ENCODE results near the gene FAU. TPM values are rescaled to one million over a fixed set of nuclear protein-coding genes. Genes with fewer than 3 reads are reported as not detected.

Gene FAU
- total and polyA plus RNA-seq, 9 of the 15 experiments (the other 6 are each of a cell fraction or from before 2014, with no cell fraction given): 433 to 1,827 (median 942) TPM

GRCh38 chr11:65135633-65136145, 13.8 kb upstream of the FAU start:
- Histone ChIP-seq H3K9ac (ENCODE audit: insufficient read depth in 1 of 2, low read depth in 2 of 2, low read length in 2 of 2) (peak overlapping the region; percentile 98 to 99), H3K27ac (ENCODE audit: extremely low read depth, low read depth, low read length) (peak overlapping the region; percentile 98), H3K4me3 (peak overlapping the region; percentile 96), H4K20me1 (replicated peaks; ENCODE audit: control insufficient read depth, insufficient read depth, low read length) (peaks cover 7% of the 10 kb centered on the region; the same call in 1 of the 2 replicates), H3K36me3 (ENCODE audit: control insufficient read depth, insufficient read depth, low read length) (peaks cover 25% of the 10 kb centered on the region), H3K9me3 (replicated peaks; ENCODE audit: control insufficient read depth, insufficient read depth, low read depth, low read length) (no peaks in the 10 kb centered on the region), H2AFZ (ENCODE audit: low read depth, low read length) (peak overlapping the region; percentile 94), H3K79me2 (ENCODE audit: control insufficient read depth, insufficient read depth, low read length) (peaks cover 41% of the 10 kb centered on the region), H3K4me1 (replicated peaks in 1 of 2; ENCODE audit: control insufficient read depth in 2 of 2, insufficient read depth in 2 of 2, low read length in 2 of 2) (peaks cover 21 to 44% of the 10 kb centered on the region in 2 experiments; a peak in 4 of 5 replicates), H3K27me3 (ENCODE audit: control insufficient read depth in 2 of 2, insufficient read depth in 2 of 2, low read length in 2 of 2) (no peaks in the 10 kb centered on the region; a peak in 1 of 5 replicates), H3K4me2 (ENCODE audit: insufficient read depth, low read length) (peak overlapping the region; percentile 98), H3K9me1 (ENCODE audit: control insufficient read depth, insufficient read depth, low read length) (peaks cover 4% of the 10 kb centered on the region)
- TF ChIP-seq ZBTB2 (IDR thresholded peaks at IDR 0.05) (no peak), E2F4 (CRISPR knock-in tag; IDR thresholded peaks at IDR 0.05; ENCODE audit: low read depth) (0 out of 2 replicates have a peak, but pooled peaks have one; percentile 13), USF1 (CRISPR knock-in tag; IDR thresholded peaks at IDR 0.05) (0 out of 2 replicates have a peak, but pooled peaks have one; percentile 3)
- intact Hi-C loops (cut with micrococcal nuclease): loop anchor here (2.0 kb wide), 2 partner anchors 33 to 45 kb away; partner anchors contain the start of gene CAPN1
- 22% methylated on average over 11 of the region's 11 CpGs for WGBS (ENCODE audit: insufficient coverage, low coverage, missing lambda C conversion rate)
- no peak for ATAC-seq
- ChIA-PET CTCF (ENCODE audit: low intra/inter-chr PET ratio) (no interaction called here), POLR2A (interaction anchor here (0.5 to 8.4 kb wide), 28 partner anchors 9 to 363 kb away, joined by 3 to 182 read pairs (median 4); partner anchors contain the start of genes CAPN1, FAU, MAJIN and MALAT1)
- no peak for DNase-seq (ENCODE audit: extremely low read depth in 1 of 4, low spot score in 3 of 4)
- no TSS peak for BruUV-seq (replicated peaks)
- in situ Hi-C loops (cut with MboI): no loop called here
- no peak for FAIRE-seq
